WERI-Rb-1 (cell line): ENCODE measurements around the gene CHST7.

ENCODE experiments used
- DNase-seq: peaks from one replicate; pipeline ENCODE4 v3.0.0-alpha.2; 2020
- H3K27ac ChIP-seq: fragments of 250-450 bp; sonication (Bioruptor Pico); 2 replicates; pipeline ENCODE4 v1.5.1; 2020; ENCODE audit warnings: mild to moderate bottlenecking, moderate library complexity
- H3K27me3 ChIP-seq: fragments of 250-450 bp; sonication (Bioruptor Pico); 2 replicates; pipeline ENCODE4 v1.5.1; 2021; ENCODE audit warnings: mild to moderate bottlenecking, low read depth, moderate library complexity; ENCODE audit not compliant: insufficient read depth, severe bottlenecking
- H3K36me3 ChIP-seq: fragments of 250-450 bp; sonication (Bioruptor Pico); 2 replicates; pipeline ENCODE4 v1.5.1; 2020; ENCODE audit warnings: mild to moderate bottlenecking, moderate library complexity
- H3K4me3 ChIP-seq: 2 replicates; pipeline ENCODE4 v1.5.1; 2011; ENCODE audit warnings: low read depth, mild to moderate bottlenecking, control low read depth, low read length
- H3K9me3 ChIP-seq: fragments of 250-450 bp; sonication (Bioruptor Pico); 2 replicates; pipeline ENCODE4 v1.5.1; 2021; ENCODE audit warnings: mild to moderate bottlenecking, moderate library complexity; ENCODE audit not compliant: severe bottlenecking
- TF ChIP-seq, protein P1 (sequence below): IDR thresholded peaks from 2 replicates; pipeline ENCODE4 v1.5.1; 2011; ENCODE audit warnings: low read depth, mild to moderate bottlenecking, control low read depth, inconsistent platforms, low read length

The CHST7 gene

GRCh38 chrX:46636223-46636622, 62.7 kb downstream of the CHST7 start:
- Histone ChIP-seq H3K4me3 (no peak overlapping the region), H3K27ac (no peak overlapping the region), H3K9me3 (no peaks in the 10 kb centered on the region), H3K27me3 (no peaks in the 10 kb centered on the region), H3K36me3 (no peaks in the 10 kb centered on the region)
- DNase-seq: no peak
- TF ChIP-seq, protein P1, sequence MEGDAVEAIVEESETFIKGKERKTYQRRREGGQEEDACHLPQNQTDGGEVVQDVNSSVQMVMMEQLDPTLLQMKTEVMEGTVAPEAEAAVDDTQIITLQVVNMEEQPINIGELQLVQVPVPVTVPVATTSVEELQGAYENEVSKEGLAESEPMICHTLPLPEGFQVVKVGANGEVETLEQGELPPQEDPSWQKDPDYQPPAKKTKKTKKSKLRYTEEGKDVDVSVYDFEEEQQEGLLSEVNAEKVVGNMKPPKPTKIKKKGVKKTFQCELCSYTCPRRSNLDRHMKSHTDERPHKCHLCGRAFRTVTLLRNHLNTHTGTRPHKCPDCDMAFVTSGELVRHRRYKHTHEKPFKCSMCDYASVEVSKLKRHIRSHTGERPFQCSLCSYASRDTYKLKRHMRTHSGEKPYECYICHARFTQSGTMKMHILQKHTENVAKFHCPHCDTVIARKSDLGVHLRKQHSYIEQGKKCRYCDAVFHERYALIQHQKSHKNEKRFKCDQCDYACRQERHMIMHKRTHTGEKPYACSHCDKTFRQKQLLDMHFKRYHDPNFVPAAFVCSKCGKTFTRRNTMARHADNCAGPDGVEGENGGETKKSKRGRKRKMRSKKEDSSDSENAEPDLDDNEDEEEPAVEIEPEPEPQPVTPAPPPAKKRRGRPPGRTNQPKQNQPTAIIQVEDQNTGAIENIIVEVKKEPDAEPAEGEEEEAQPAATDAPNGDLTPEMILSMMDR: no peak

DNA sequence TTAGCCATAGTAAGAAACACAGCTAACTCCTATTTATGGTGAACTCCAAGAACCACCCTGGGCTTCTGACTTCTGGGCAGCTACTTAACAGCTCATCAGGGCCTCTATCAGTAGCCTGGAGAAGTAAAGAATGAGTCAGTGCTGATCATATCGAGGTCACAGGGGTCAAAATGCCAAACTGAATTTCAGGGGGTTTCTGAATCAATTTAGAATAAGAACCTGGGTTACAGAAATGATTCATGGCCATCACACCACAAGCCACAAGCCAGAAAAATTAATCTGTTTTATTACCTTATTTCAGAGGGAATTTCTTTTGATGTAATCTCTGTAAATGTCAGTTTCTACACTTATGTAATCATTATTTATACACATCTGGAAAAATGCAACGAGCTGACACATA, 64.4 kb downstream of the CHST7 start:
- DNase-seq: no peak
- Histone ChIP-seq H3K9me3 (no peaks in the 10 kb centered on the region), H3K36me3 (no peaks in the 10 kb centered on the region), H3K27ac (no peak overlapping the region), H3K27me3 (no peaks in the 10 kb centered on the region), H3K4me3 (no peak overlapping the region)
- TF ChIP-seq, protein P1: no peak

DNA sequence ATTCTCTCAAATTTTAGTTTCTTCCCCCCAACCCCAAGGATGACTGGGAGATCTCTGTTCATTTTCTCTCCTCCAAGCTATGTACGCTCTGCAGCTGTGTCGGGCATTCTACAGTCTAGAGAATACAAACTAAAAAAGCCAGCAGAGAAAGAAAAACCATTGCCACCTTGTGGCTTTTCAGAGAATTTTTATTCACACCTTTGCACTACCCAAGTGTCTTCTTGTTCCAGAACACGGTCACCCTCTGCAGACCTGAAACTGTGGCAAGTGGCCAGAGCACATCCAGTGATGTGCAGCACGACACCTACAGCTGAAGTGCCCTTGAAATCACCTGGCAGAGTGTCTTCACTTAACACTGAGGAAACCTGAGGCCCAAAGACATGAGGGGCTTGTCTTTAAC, 68.6 kb downstream of the CHST7 start:
- H3K27ac ChIP-seq: no peak overlapping the region

DNA sequence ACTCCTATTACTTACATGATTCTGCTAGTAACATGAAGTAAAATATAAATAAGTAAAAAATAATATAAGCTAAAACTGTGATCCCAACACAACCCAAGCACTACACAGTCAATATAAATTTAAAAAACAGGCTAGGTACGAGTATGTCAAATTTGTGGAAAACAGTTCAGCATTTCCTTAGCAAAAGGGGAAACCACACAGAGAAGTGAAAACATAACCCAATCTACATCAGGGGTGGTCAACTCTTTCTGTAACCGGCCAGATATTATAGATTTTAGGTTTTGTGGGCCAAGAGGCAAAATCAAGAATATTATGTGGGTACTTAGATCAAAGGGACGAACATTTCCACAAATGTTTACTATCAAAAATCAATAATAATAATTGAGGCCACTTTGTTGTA, 70.1 kb downstream of the CHST7 start:
- DNase-seq: no peak
- TF ChIP-seq, protein P1: no peak
- Histone ChIP-seq H3K27me3 (peaks cover 4% of the 10 kb centered on the region), H3K36me3 (no peaks in the 10 kb centered on the region), H3K4me3 (no peak overlapping the region), H3K27ac (no peak overlapping the region), H3K9me3 (no peaks in the 10 kb centered on the region)

More for the DNA sequence above, 68.6 kb downstream of the CHST7 start:
- no peak for DNase-seq
- H3K9me3 ChIP-seq: no peaks in the 10 kb centered on the region
- H3K36me3 ChIP-seq: no peaks in the 10 kb centered on the region
- TF ChIP-seq, protein P1: 0 out of 2 replicates have a peak, but pooled peaks have one; percentile 12
- no peak overlapping the region for H3K4me3 ChIP-seq
- H3K27me3 ChIP-seq: peaks cover 4% of the 10 kb centered on the region

GRCh38 chrX:46645614-46646013, 72.0 kb downstream of the CHST7 start:
- H3K9me3 ChIP-seq: no peaks in the 10 kb centered on the region
- H3K36me3 ChIP-seq: no peaks in the 10 kb centered on the region
- H3K27me3 ChIP-seq: peaks cover 4% of the 10 kb centered on the region
- H3K4me3 ChIP-seq: no peak overlapping the region
- H3K27ac ChIP-seq: no peak overlapping the region
- TF ChIP-seq, protein P1: no peak
- DNase-seq: no peak

GRCh38 chrX:46647251-46647650, 73.7 kb downstream of the CHST7 start:
- no peak overlapping the region for H3K27ac ChIP-seq
- DNase-seq: no peak
- peaks cover 4% of the 10 kb centered on the region for H3K27me3 ChIP-seq
- no peaks in the 10 kb centered on the region for H3K36me3 ChIP-seq
- H3K9me3 ChIP-seq: no peaks in the 10 kb centered on the region
- TF ChIP-seq, protein P1: no peak
- no peak overlapping the region for H3K4me3 ChIP-seq
